ENCODE results near the gene PSMG3. TPM values are rescaled to one million over a fixed set of nuclear protein-coding genes. Genes with fewer than 3 reads are reported as not detected.

PSMG3 gene
- polyA plus RNA-seq, 1 donor (not counting 4 experiments of a cell fraction or from before 2014, with no cell fraction given) = 49.6 TPM

- Histone ChIP-seq H3K27ac (ENCODE audit: control insufficient read depth, insufficient read depth, low read length) (no peak overlapping the region), H3K9ac (ENCODE audit: control insufficient read depth, extremely low read depth, insufficient read depth, low read length) (no peak overlapping the region), H3K4me1 (ENCODE audit: control insufficient read depth, extremely low read depth, insufficient read depth, low read length) (peaks cover 47% of the 10 kb centered on the region), H3K9me3 (ENCODE audit: control insufficient read depth, low read depth, low read length) (no peaks in the 10 kb centered on the region), H3K4me3 (ENCODE audit: control insufficient read depth in 2 of 3, extremely low read depth in 1 of 3, insufficient read depth in 2 of 3, low read depth in 1 of 3, low read length in 3 of 3) (no peak overlapping the region), H2AFZ (ENCODE audit: control insufficient read depth, low read length) (no peak overlapping the region), H4K20me1 (ENCODE audit: control insufficient read depth, extremely low read depth, insufficient read depth, low read length) (peaks cover 18% of the 10 kb centered on the region), H3K36me3 (ENCODE audit: control insufficient read depth in 2 of 2, extremely low read depth in 1 of 2, insufficient read depth in 2 of 2, low read length in 2 of 2) (peaks cover 8 to 9% of the 10 kb centered on the region in 2 experiments), H3K79me2 (ENCODE audit: control insufficient read depth, insufficient read depth, low read length) (peaks cover 69% of the 10 kb centered on the region), H3K27me3 (ENCODE audit: control insufficient read depth, extremely low read depth, insufficient read depth, low read length) (no peaks in the 10 kb centered on the region), H3K4me2 (ENCODE audit: control insufficient read depth, extremely low read depth, insufficient read depth, low read depth, low read length) (no peak overlapping the region), H3K9me1 (ENCODE audit: control insufficient read depth, extremely low read depth, insufficient read depth, low read length) (peaks cover 3% of the 10 kb centered on the region)
- dilution Hi-C loops (cut with MboI; ENCODE audit: extremely low pct_ligation_motif_present, low sequenced_read_pairs) = no loop called here
- FAIRE-seq (no peak), DNase-seq (ENCODE audit: low read depth, low spot score) (no peak)
- TF ChIP-seq EZH2 (IDR thresholded peaks at IDR 0.05; ENCODE audit: low read length) = no peak
- no peak for TF ChIP-seq CTCF (optimal IDR thresholded peaks at IDR 0.05 in 1 of 3, IDR thresholded peaks at IDR 0.05 in 1 of 3, conservative IDR thresholded peaks at IDR 0.05 in 1 of 3; ENCODE audit: extremely low read depth in 1 of 3, insufficient read depth in 2 of 3, low read length in 3 of 3)
Measured at GRCh38 chr7:1535100-1535458, 34.8 kb downstream of the PSMG3 start.

GRCh38 chr7:1534330-1535099 is 35.3 kb downstream of the PSMG3 start:
- Histone ChIP-seq H3K79me2 (ENCODE audit: control insufficient read depth, insufficient read depth, low read length) (peaks cover 67% of the 10 kb centered on the region), H3K4me3 (ENCODE audit: control insufficient read depth in 2 of 3, extremely low read depth in 1 of 3, insufficient read depth in 2 of 3, low read depth in 1 of 3, low read length in 3 of 3) (no peak overlapping the region), H3K27me3 (ENCODE audit: control insufficient read depth, extremely low read depth, insufficient read depth, low read length) (no peaks in the 10 kb centered on the region), H3K4me2 (ENCODE audit: control insufficient read depth, extremely low read depth, insufficient read depth, low read depth, low read length) (peak overlapping the region; percentile 83), H3K4me1 (ENCODE audit: control insufficient read depth, extremely low read depth, insufficient read depth, low read length) (peaks cover 47% of the 10 kb centered on the region), H3K36me3 (ENCODE audit: control insufficient read depth in 2 of 2, extremely low read depth in 1 of 2, insufficient read depth in 2 of 2, low read length in 2 of 2) (peaks cover 8% of the 10 kb centered on the region in 2 experiments), H3K9me1 (ENCODE audit: control insufficient read depth, extremely low read depth, insufficient read depth, low read length) (peaks cover 3% of the 10 kb centered on the region), H3K9ac (ENCODE audit: control insufficient read depth, extremely low read depth, insufficient read depth, low read length) (no peak overlapping the region), H2AFZ (ENCODE audit: control insufficient read depth, low read length) (no peak overlapping the region), H3K9me3 (ENCODE audit: control insufficient read depth, low read depth, low read length) (no peaks in the 10 kb centered on the region), H4K20me1 (ENCODE audit: control insufficient read depth, extremely low read depth, insufficient read depth, low read length) (peaks cover 18% of the 10 kb centered on the region), H3K27ac (ENCODE audit: control insufficient read depth, insufficient read depth, low read length) (peak overlapping the region; percentile 20)
- DNase-seq (ENCODE audit: low read depth, low spot score) (no peak), FAIRE-seq (no peak)
- dilution Hi-C loops (cut with MboI; ENCODE audit: extremely low pct_ligation_motif_present, low sequenced_read_pairs) = no loop called here
- TF ChIP-seq CTCF (optimal IDR thresholded peaks at IDR 0.05 in 1 of 3, IDR thresholded peaks at IDR 0.05 in 1 of 3, conservative IDR thresholded peaks at IDR 0.05 in 1 of 3; ENCODE audit: extremely low read depth in 1 of 3, insufficient read depth in 2 of 3, low read length in 3 of 3) (no peak), EZH2 (IDR thresholded peaks at IDR 0.05; ENCODE audit: low read length) (no peak)
